ENCODE measurements around the gene ALG6.
"Not testable (repeated sequence)": the region's sequence is repeated elsewhere in the genome, so short reads cannot be mapped to it uniquely, and the experiment has no call there.

The ALG6 gene

DNA sequence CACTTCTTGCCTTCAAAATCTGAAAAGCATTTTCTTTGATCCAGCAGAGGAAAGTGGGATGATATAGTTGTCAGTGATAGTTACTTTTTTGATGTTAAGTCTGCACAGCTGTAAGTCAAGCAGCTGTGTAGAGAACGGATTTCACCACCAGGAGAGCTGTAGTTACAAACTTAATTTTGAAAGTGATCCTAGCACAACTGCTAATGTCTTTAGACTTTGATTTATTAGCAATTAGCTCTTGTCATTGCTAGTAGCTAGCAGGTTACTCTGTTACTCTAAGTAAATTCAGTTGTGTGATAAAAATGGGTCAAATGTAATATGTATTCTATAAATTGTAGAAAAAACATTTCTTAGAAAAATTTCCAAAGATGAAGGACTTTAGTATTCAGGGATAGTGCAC is 46.0 kb downstream of the ALG6 start:
- no peak for DNase-seq (ENCODE audit: low read depth, low spot score)

DNA sequence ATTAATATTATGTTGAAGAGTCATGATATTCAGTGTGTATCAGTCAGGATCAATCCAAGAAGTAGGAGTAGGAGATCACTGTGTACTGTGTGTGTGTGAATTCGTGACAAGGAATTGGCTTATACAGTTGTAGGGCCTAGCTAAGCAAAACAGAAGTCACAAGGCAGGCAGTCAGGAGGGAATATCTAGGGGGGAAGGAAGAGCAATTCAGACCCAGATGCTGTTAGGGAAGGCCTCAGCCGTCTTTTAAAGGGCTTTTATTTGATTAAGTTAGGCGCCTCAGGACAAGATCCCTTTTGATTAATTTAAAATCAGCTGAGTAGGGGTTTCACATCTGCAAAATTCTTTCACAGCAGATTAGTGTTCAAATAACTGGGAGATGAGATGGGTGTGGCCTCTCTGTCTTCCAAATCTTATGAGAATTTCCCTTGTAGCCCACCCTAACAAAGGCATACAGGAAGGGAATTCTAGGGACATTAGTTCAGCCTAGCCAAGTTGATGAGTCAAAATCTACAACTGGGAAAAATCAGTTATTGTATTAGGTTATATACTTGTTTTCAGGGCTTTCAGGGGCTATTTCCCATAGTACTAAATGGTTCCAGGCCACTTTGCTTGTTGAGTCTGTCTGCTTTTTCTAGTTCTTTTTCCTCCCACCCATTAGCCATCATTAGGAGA is 47.4 kb downstream of the ALG6 start:
- DNase-seq (ENCODE audit: low read depth, low spot score) = no peak

DNA sequence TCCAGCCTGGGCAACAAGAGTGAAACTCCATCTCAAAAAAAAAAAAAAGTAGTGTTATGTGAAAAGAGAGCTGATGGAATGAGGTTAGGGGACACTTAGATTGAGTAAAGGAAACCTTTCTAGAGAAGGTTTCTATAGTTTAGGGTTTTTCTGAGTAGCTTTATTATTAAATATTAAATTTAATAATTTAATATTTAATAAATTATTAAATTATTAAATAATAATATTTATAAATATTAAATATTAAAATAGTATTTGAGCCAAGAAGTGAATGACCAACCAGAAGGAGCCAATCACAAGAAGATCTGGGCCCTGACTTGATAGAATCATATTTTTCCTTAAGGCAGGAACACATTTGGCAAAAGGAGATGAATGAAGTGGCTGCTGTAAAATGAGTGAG is 50.7 kb downstream of the ALG6 start:
- no peak for DNase-seq (ENCODE audit: low read depth, low spot score)

DNA sequence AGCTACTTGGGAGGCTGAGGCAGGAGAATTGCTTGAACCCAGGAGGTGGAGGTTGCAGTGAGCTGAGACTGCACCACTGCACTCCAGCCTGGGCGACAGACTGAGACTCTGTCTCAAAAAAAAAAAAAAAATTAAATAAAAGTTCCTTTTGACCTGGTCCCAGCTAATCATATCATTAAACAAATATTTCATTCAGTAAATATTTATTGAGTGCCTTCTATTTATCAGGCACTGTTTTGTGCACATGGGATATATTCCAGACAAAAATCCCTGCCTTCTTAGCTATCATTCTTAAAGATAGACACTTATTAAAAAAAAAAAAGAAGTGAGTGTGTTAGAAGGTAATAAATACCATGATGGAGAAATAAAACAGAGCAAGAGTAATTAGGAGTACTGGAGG is 53.3 kb downstream of the ALG6 start:
- DNase-seq (ENCODE audit: low read depth, low spot score) = not testable (repeated sequence)

DNA sequence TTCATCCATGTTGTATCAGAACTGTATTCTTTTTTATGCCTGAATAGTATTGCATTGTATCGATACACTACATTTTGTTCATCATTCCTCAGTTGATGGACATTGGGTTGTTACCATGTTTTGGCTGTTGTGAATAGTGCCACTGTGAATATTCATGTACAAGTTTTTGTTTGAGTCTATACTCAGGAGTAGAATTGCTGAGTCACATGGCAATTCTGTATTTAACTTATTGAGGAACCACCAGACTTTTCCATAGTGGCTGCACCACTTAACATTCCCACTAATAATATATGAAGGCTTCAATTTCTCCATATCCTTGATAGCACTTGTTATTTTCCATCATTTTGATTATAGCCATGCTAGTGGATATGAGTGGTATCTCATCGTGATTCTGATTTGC is 56.2 kb downstream of the ALG6 start:
- no peak for DNase-seq (ENCODE audit: low read depth, low spot score)

DNA sequence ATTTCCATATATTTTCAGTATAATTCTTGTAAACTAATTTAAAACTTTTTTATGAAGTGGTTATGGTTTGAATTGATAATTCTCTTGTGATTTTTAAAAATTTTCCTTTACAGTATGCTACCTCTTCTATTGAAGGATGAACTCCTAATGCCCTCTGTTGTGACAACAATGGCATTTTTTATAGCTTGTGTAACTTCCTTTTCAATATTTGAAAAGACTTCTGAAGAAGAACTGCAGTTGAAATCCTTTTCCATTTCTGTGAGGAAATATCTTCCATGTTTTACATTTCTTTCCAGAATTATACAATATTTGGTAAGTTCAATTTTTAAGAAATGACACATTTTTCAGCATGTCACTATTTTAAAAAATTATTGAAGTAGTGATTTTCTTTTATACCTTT is 61.4 kb downstream of the ALG6 start:
- no peak for DNase-seq (ENCODE audit: low read depth, low spot score)

DNA sequence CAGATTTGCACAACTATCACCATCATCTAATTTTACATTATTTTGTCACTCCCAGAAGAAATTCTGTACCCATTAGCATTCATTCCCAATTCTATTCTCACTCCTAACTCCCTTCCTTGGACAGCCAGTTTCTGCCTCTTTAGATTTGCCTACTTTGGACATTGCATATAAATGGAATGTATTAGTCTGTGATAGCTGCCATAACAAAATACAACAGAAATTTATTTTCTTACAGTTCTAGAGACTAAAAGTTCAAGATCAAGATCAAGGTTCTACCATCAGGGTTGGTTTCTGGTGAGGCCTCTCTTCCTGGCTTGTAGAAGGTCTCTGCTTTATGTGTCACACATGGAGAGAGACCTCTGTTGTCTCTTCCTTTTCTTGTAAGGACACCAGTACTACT is 61.9 kb downstream of the ALG6 start:
- DNase-seq (ENCODE audit: low read depth, low spot score) = no peak

DNA sequence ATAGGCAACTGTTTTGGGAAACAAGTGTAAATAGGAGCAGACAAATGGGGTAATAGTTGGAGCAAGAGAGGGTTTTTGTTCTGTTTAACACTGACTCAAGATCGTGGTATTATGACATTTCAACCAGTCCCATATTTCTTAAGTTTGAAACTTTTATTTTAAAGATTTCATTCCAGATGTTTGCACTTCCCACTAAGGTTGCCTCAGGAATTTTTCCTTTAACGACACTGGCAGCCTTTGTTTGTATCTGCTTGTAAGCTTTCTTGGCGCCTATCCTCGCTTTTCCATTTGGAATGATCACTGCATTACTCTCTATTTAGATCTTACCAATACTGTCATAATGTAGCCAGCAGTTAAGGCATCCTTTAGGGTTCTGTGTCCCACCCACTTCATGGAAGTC is 67.7 kb downstream of the ALG6 start:
- no peak for DNase-seq (ENCODE audit: low read depth, low spot score)

DNA sequence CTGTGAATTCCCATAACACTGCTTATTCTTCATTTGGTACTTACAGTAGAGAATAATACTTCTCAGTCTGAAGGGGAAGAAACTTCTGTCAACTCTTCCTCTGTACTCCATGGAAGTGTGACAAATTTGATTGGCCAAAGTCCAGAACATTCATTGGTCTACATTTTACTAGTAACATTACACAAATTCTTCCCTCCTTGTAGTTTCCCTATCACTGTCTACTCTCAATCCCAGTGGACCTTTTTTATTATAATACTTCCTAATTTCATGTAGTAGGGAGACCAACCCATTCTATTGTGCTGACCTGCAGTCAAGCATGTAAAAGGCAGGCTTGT is 74.7 kb downstream of the ALG6 start:
- DNase-seq (ENCODE audit: low read depth, low spot score) = no peak

DNA sequence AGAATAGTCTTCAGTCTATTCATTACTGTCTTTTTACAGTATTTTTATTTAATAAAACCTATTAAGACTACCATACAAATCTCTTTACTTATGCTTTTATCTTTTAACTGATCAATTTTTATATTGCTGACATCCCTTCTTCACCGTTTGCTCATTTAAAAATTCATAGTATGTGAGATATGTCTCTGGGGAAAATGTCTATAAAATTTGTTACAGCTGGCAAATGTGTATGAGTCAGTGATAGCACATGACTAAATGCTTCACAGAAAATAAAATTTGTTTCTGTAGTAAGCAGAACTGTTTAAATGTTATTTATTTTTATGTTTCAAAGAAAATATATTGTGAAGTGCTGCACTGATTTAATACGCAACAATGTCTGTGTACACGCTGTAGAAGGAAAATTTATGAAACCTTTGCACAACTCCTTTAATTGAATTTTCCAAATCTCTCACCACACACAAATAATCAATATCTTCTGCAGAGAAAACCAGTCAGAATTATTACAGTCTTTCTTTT is 81.4 kb downstream of the ALG6 start:
- DNase-seq (ENCODE audit: low read depth, low spot score) = no peak

DNA sequence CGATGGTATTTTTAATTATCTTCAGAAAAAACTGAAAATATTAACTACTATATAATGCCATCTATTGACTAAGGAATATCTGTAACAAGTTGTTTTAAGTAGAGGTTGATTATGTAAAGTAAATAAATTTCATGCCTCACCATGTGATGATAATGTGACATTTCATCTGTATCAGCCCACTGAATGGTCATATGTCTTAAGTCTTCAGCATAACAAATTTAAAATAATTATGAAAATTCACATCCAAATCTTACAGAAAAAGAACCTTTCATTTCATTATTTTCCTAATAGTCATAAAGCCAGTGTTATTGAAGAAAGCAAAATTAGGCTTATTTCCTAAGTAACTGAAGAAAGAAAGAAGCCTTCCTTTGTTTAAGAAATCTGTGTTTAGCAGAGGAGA is 83.0 kb downstream of the ALG6 start:
- DNase-seq (ENCODE audit: low read depth, low spot score) = no peak

DNA sequence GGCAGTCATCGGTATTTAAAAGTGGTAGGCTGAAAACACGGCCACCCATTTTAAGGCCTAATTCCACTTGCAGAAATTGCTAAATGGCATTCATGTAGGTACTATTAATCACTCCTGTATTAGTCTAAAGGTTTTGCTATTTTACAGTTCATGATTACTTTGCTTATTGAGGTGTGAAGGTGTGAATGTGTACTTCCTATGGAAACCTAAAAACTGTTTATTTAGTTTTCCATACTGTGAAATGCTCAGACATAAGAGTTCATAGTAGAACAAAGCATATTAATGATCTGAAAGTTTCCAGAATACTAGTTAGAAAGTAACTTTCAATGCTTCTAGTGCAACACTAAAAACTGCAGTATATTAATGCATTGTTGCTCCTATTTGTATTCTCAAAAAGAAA is 85.8 kb downstream of the ALG6 start:
- DNase-seq (ENCODE audit: low read depth, low spot score) = no peak

DNA sequence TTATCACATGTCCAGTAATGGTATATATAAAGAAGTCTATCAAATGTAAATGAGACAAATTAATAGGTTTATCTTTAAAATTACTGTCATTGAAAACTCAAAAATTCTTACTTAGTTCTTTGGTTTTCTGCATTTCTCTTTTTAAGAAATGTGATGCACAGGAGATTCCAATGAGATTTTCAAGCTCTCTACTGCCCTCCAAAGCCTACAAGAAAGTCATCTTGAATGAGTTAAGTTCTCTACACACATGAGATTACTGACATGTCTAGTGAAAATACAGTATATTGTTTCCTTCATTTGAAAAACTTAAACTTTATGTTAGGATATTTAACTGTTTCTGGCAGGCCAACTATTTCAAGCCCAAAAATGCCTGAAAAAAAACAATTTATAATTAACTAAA is 86.8 kb downstream of the ALG6 start:
- DNase-seq (ENCODE audit: low read depth, low spot score) = no peak

DNA sequence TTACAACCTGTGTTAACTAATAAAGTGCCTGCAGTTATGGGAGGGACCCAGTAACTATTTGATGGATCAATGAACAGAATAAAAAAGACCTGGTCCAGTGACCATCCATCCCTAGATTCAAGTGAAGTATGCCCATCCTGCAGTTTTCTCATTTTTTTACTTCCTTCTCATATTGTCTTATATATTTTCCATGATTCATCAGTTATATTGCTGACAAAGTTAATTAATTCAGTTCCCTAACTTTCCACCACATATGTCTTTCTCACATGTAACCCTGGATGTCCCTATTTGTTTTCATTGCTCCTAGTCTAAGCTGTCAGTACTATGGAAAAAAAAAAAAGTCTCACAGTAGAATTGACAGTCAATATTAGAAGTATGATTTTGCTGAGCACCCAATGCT is 91.3 kb downstream of the ALG6 start:
- no peak for DNase-seq (ENCODE audit: low read depth, low spot score)

DNA sequence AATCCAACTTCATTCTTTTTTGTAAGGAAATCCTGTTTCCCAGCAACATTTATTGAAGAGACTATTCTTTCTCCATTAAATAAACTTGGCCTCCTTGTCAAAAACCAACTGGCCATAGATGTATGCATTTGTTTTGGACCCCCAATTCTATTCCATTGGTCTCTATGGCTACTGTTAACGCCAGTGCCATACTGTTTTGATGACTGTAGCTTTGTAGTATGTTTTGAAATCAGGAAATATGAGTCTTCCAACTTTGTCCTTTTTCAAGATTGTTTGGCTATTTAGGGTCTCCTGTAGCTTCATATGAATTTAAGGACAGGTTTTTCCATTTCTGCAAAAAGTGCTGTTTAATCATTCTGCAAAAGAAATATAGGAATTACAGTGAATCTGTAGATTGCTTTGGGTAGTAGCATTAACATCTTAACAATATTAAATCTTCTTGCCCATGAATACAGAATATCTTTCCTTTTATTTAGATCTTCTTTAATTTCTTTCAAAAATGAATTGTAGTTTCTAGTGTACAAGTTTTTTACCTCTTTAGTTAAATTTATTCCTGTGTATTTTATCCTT is 94.3 kb downstream of the ALG6 start:
- DNase-seq (ENCODE audit: low read depth, low spot score) = no peak

DNA sequence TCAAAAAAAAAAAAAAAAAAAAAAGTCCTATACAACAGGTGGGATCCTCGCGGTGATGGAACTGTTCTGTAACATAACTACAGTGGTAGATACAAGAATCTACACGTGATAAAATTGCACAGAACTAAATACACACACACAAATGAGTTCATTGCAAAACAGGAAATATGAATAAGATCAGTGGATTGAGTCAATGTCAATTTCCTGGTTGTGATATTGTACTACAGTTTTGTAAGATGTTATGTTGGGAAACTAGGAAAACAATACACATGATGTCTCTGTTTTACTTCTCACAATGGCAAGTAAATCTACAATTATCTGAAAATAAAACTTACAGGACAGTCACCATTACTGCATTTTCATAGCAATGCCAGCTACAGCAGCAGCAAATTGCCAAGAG is 95.8 kb downstream of the ALG6 start:
- no peak for DNase-seq (ENCODE audit: low read depth, low spot score)

DNA sequence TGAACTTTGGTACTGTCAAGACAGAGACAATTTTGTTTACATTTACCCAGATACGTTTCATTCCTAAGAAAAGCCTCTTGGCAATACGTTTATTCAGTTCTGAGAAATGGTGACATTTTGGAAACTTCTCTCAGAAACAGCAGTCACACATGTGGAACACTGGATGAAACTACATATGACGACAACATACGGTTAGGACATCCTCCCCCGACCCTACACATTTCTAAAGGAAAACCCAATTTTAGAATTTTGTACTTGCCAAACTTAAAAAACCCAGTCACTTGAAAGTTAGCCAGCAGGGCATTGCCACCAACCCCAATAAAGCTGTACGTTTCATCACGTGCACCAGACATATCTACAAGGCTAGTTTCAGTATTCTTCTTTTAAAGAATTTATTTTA is 98.8 kb downstream of the ALG6 start:
- no peak for DNase-seq (ENCODE audit: low read depth, low spot score)

DNA sequence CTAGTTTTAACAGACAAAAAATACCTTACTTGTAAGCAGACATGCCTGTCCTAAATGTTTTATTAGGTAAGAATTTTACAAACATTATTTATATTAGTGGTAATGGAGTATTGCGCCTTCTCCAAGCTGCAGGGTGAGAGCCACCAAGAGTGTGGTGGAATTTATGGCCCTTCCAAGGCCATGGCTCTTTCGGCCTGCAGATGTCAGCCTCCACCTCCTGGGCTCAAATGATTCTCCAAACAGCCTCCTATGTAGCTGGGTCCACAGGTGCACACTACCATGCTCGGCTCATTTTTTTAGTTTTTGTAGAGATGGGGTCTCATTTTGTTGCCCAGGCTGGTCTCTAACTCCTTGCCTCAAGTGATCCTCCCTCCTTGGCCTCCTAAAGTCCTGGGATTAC is 99.3 kb downstream of the ALG6 start:
- no peak for DNase-seq (ENCODE audit: low read depth, low spot score)

DNA sequence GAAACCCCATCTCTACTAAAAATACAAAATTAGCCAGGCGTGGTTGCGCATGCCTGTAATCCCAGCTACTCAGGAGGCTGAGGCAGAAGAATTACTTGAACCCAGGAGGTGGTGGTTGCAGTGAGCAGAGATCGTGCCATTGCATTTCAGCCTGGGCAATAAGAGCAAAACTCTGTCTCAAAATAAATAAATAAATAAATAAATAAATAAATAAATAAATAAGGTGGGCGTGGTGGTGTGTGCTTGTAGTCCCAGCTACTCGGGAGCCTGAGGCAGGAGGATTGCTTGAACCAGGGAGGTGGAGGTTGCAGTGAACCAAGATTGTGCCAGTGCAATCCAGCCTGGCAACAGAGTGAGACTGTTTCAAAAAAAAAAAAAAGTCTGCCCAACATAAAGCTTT is 101.3 kb downstream of the ALG6 start:
- DNase-seq (ENCODE audit: low read depth, low spot score) = not testable (repeated sequence)

DNA sequence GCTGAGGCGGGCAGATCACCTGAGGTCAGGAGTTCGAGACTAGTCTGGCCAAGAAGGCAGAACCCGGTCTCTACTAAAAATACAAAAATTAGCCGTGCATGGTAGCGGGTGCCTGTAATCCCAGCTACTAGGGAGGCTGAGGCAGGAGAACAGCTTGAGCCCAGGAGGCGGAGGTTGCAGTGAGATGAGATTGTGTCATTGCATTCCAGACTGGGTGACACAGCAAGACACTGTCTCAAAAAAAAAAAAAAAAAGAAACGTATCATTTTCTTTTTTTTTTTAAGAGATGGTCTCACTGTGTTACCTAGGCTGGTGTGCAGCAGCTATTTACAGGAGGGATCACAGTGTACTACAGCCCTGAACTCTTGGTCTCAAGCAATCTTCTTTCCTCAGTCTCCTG is 108.3 kb downstream of the ALG6 start:
- DNase-seq (ENCODE audit: low read depth, low spot score) = no peak

DNA sequence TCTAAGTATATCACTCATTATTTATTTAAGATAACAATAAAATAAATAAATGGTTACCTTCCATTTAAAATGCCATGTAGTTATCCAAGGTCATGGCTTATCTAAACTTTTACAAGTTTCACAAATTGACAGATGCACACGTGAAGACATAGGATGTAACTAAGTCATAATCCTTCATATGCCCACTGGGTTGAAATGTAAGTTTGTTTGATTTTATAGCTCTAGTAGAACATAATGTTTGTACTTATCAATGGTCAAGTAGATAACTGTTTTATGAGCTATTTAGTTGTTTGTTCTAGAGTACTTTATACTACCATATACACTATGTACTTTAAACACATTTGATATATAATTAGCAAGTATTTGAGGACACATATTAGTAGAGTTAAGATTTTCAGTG is 112.6 kb downstream of the ALG6 start:
- no peak for DNase-seq (ENCODE audit: low read depth, low spot score)

DNA sequence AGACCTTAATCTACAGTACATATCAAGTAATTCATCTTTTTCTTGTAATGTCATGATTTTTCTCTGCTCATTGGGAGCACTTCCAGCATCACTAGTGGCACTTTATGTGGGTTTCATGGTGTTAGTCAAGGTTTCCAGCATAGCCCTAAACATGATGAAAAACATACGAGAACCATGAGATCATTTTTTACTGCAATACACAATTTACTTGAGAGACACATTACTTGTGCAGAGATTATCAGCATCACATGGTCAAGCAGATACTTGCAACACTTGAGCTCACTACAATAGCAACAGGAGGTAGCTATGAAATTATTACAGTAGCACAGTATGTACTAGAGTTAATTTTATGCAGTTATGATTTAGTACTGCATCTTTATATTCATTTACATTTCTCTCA is 119.2 kb downstream of the ALG6 start:
- no peak for DNase-seq (ENCODE audit: low read depth, low spot score)

DNA sequence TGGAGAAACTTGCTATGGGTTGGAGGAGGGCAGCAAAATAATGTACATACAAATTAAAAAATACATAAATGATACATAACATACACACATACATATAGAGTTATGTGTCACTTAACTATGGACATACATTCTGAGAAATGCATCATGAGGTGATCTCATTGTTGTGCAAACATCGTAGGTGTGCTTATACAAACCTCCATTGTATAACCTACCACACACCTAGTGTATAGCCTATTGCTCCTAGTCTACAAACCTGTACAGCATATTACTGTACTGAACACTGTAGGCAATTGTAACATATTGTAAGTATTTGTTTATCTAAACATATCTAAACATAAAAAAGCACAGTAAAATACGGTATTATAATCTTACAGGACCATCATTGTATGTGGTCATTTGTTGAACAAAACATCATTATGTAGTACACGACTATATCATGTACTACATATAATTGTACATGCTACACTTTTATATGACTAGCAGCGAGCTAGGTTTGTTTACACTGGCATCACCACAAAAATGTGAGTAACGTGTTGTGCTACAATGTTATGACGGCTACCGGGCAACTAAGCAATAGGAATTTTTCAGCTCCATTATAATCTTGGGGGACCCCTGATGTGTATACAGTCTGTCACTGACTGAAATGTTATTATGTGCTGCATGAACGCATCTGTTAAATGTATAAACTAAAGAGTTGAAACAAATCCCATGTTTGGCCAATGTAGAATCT is 120.1 kb downstream of the ALG6 start:
- DNase-seq (ENCODE audit: low read depth, low spot score) = no peak
